HepG2 (cell line): ENCODE data around the gene PYGL. TPM values are rescaled to one million over a fixed set of nuclear protein-coding genes. Genes with fewer than 3 reads are reported as not detected.

ENCODE experiments used
- ATAC-seq: fragments of 200-7000 bp; cut with Tn5 transposase; 3 replicates; pipeline ENCODE4 v1.9.1; 2020; ENCODE audit warnings: mild to moderate bottlenecking, moderate library complexity
- BruUV-seq: library from RNA; stranded (reverse); fragments of 400-500 nt; replicated peaks from 2 replicates; lab custom pipeline; 2021; lab: Mats Ljungman, UMichigan
- CTCF ChIA-PET: fragments of 300-600 bp; formaldehyde crosslinking; extraction: SDS; loops from one replicate; lab custom pipeline; 2021; ENCODE audit warnings: low total read pairs, inconsistent platforms, low intra/inter-chr PET ratio; lab: Yijun Ruan, JAX
- POLR2A ChIA-PET: fragments of 350-600 bp; sonication (Branson Sonifier 250); formaldehyde crosslinking; loops from one replicate; lab custom pipeline; 2020; ENCODE audit warnings: antibody characterized with exemption, inconsistent platforms; lab: Yijun Ruan, JAX
- DNase-seq: peaks from one replicate; pipeline ENCODE4 v3.0.0-alpha.2; 2015; ENCODE audit warnings: low spot score
- FAIRE-seq: peaks from 3 replicates; lab custom pipeline; 2011; peaks lifted over from hg19 to GRCh38; lab: Jason Lieb, UNC
- H2AFZ ChIP-seq: one replicate; pipeline ENCODE4 v1.6.1; 2011; ENCODE audit warnings: low read length, inconsistent platforms
- H3K27ac ChIP-seq: fragments of 300-600 bp; 3 replicates; pipeline ENCODE4 v1.8.0; 2011; ENCODE audit warnings: mixed run types, mild to moderate bottlenecking, mixed read lengths, low read length, inconsistent platforms; ENCODE audit not compliant: insufficient read depth; ENCODE audit errors: extremely low read length
- H3K27me3 ChIP-seq, 2 experiments: fragments of 200-600 bp in 1 of 2; 2 replicates in 1 of 2; 3 replicates in 1 of 2; pipeline versions ENCODE4 v1.6.0 to v1.8.0; 2011; ENCODE audit warnings: low read length in 2 of 2, mild to moderate bottlenecking in 2 of 2, moderate library complexity in 2 of 2, inconsistent platforms in 1 of 2; ENCODE audit not compliant: insufficient read depth in 2 of 2, control insufficient read depth in 1 of 2
- H3K36me3 ChIP-seq, 2 experiments: fragments of 200-600 bp in 1 of 2; replicated peaks in 1 of 2; 2 replicates in 1 of 2; 3 replicates in 1 of 2; pipeline versions ENCODE4 v1.5.1 to v1.8.0; 2011; ENCODE audit warnings: low read length in 2 of 2, inconsistent platforms in 1 of 2; ENCODE audit not compliant: insufficient read depth in 2 of 2, control insufficient read depth in 1 of 2
- H3K4me1 ChIP-seq: 2 replicates; pipeline ENCODE4 v1.5.1; 2012; ENCODE audit warnings: low read length, inconsistent platforms; ENCODE audit not compliant: insufficient read depth
- H3K4me2 ChIP-seq: 2 replicates; pipeline ENCODE4 v1.6.0; 2011; ENCODE audit warnings: low read depth, low read length, inconsistent platforms
- H3K4me3 ChIP-seq, 3 experiments: fragments of 200-600 bp in 1 of 3; sonication (generic), shearing (Covaris generic) in 1 of 3; replicated peaks in 1 of 3; 2 replicates each; pipeline ENCODE4 v1.5.1; 2011 to 2016; ENCODE audit warnings: low read length in 3 of 3, inconsistent platforms in 2 of 3, low read depth in 2 of 3, mild to moderate bottlenecking in 2 of 3, control low read depth in 1 of 3, mixed read lengths in 1 of 3; ENCODE audit not compliant: insufficient read depth in 1 of 3
- H3K79me2 ChIP-seq: one replicate; pipeline ENCODE4 v1.6.1; 2011; ENCODE audit warnings: low read length, inconsistent platforms; ENCODE audit not compliant: insufficient read depth
- H3K9ac ChIP-seq: 2 replicates; pipeline ENCODE4 v1.6.0; 2011; ENCODE audit warnings: mild to moderate bottlenecking, low read depth, low read length, inconsistent platforms; ENCODE audit not compliant: insufficient read depth
- H3K9me3 ChIP-seq: 2 replicates; pipeline ENCODE4 v1.5.1; 2012; ENCODE audit warnings: mild to moderate bottlenecking, low read length
- H4K20me1 ChIP-seq: 2 replicates; pipeline ENCODE4 v1.6.0; 2011; ENCODE audit warnings: inconsistent platforms, mild to moderate bottlenecking, low read length, moderate library complexity; ENCODE audit not compliant: insufficient read depth
- CEBPB ChIP-seq: IDR thresholded peaks from 2 replicates; pipeline ENCODE4 v1.6.1; 2011; ENCODE audit warnings: low read depth, low read length, improper control_type of control experiment, borderline replicate concordance
- HMGA1 ChIP-seq: sonication (generic); formaldehyde crosslinking; conservative IDR thresholded peaks from 2 replicates; pipeline ENCODE4 v1.4.0; 2020; ENCODE audit warnings: missing genetic modification reagents
- MEF2D ChIP-seq: sonication (generic); formaldehyde crosslinking; IDR thresholded peaks from 2 replicates; pipeline ENCODE4 v1.5.1; 2020; ENCODE audit warnings: mild to moderate bottlenecking, missing genetic modification reagents
- SOX13 ChIP-seq, 3 experiments: fragments of 450-650 bp in 1 of 3; sonication (generic) in 1 of 3; formaldehyde crosslinking in 1 of 3; IDR thresholded peaks in 2 of 3; conservative IDR thresholded peaks in 1 of 3; 2 replicates each; pipeline versions ENCODE4 v1.5.0 to v1.6.1; 2016 to 2020; ENCODE audit warnings: antibody characterized with exemption in 1 of 3, mild to moderate bottlenecking in 1 of 3, missing compliant biosample characterization in 1 of 3, missing genetic modification reagents in 1 of 3, moderate library complexity in 1 of 3
- SOX5 ChIP-seq: IDR thresholded peaks from 2 replicates; pipeline ENCODE4 v1.6.1; 2016; ENCODE audit warnings: borderline replicate concordance
- whole genome bisulfite sequencing: methylation state at CpG from one replicate; pipeline ENCODE4 v1.1.6; 2017; ENCODE audit warnings: low lambda C conversion rate; 5-methylcytosine and 5-hydroxymethylcytosine counted together
- in situ Hi-C: cut with HindIII; loops from 2 replicates; pipeline ENCODE4 v1.10.0; 2017; ENCODE audit warnings: low pct_unique_long_range_greater_than_20kb; ENCODE audit not compliant: extremely low pct_ligation_motif_present
- intact Hi-C: fragments of 100-400 bp; cut with micrococcal nuclease; formaldehyde crosslinking; loops from one replicate; pipeline ENCODE4 v1.10.0; 2022; ENCODE audit not compliant: unreplicated experiment
- polyA plus RNA-seq, 8 experiments: library from polyadenylated mRNA; depleted of rRNA in 3 of 8; stranded (reverse) in 7 of 8; unstranded in 1 of 8; fragments of >200 nt; fragmentation: Illumina TruSeq in 4 of 8; extraction: Trizol in 4 of 8; gene quantifications; 2 replicates each; pipeline versions ENCODE4 v1.2.1 to v1.2.3, GENCODE V29; 2011 to 2016; ENCODE audit warnings: low read depth in 4 of 8, missing spikeins in 1 of 8, mixed read lengths in 1 of 8; ENCODE audit not compliant: insufficient read depth in 1 of 8
- total RNA-seq, 5 experiments: library from RNA; depleted of rRNA; stranded (reverse); fragments of >200 nt; fragmentation: Illumina TruSeq; extraction: Trizol; gene quantifications; 2 replicates each; pipeline ENCODE4 v1.2.3, GENCODE V29; 2016; ENCODE audit warnings: low read depth in 1 of 5
- TF ChIP-seq, protein P1 (sequence below): sonication (generic); formaldehyde crosslinking; conservative IDR thresholded peaks from 2 replicates; pipeline ENCODE4 v1.5.0; 2020; ENCODE audit warnings: missing genetic modification reagents

PYGL gene
- total and polyA plus RNA-seq, 2 of the 13 experiments (the other 11 are each of a cell fraction or from before 2014, with no cell fraction given) = 98.4 to 110 TPM

GRCh38 chr14:50862036-50862570 is 82.2 kb downstream of the PYGL start:
- POLR2A ChIA-PET = no interaction called here
- Histone ChIP-seq H3K4me3 (no peak overlapping the region), H3K36me3 (no peaks in the 10 kb centered on the region)
- TF ChIP-seq MEF2D (CRISPR knock-in tag) = 0 out of 2 replicates have a peak, but pooled peaks have one; percentile 26
- 0 out of 2 replicates have a peak, but pooled peaks have one; percentile 29 for TF ChIP-seq CEBPB
- TF ChIP-seq HMGA1 = no peak
- TF ChIP-seq, protein P1, sequence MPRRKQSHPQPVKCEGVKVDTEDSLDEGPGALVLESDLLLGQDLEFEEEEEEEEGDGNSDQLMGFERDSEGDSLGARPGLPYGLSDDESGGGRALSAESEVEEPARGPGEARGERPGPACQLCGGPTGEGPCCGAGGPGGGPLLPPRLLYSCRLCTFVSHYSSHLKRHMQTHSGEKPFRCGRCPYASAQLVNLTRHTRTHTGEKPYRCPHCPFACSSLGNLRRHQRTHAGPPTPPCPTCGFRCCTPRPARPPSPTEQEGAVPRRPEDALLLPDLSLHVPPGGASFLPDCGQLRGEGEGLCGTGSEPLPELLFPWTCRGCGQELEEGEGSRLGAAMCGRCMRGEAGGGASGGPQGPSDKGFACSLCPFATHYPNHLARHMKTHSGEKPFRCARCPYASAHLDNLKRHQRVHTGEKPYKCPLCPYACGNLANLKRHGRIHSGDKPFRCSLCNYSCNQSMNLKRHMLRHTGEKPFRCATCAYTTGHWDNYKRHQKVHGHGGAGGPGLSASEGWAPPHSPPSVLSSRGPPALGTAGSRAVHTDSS = no peak
- TF ChIP-seq SOX13 (IDR thresholded peaks at IDR 0.05) = no peak
- TF ChIP-seq SOX13 (CRISPR knock-in tag; conservative IDR thresholded peaks at IDR 0.05 in 1 of 2, IDR thresholded peaks at IDR 0.05 in 1 of 2) = peak in 1 of 2 experiments; percentile 34; a peak in 1 of 4 replicates
- TF ChIP-seq SOX5 (CRISPR knock-in tag) = peak; percentile 15; the same call in 1 of the 2 replicates
- TF ChIP-seq, all 625 proteins: peak for 4
- Histone ChIP-seq H2AFZ (no peak overlapping the region), H3K4me2 (peak overlapping the region; percentile 8; the same call in 1 of the 2 replicates), H3K9me3 (no peaks in the 10 kb centered on the region), H3K27me3 (0 out of 5 replicates have a peak, but pooled peaks cover 0 to 3% of the 10 kb centered on the region in 2 experiments), H3K4me1 (peaks cover 28% of the 10 kb centered on the region), H4K20me1 (no peaks in the 10 kb centered on the region), H3K9ac (no peak overlapping the region), H3K79me2 (no peaks in the 10 kb centered on the region), H3K27ac (no peak overlapping the region)
- in situ Hi-C loops (loop anchor here (5.0 kb wide), 1 partner anchor 80 kb away; no protein-coding TSS in a partner anchor), intact Hi-C loops (loop anchor here (5.0 to 10.0 kb wide), 2 partner anchors 35 to 257 kb away; no protein-coding TSS in a partner anchor)
- BruUV-seq = no TSS peak
- WGBS = 19% methylated on average over 4 of the region's 4 CpGs
- DNase-seq (peak; percentile 31), ATAC-seq (no peak; the same call in 2 of the 3 replicates), FAIRE-seq (no peak)
- CTCF ChIA-PET = no interaction called here
